ENCODE data around the gene ZSCAN22. TPM values are rescaled to one million over a fixed set of nuclear protein-coding genes. Genes with fewer than 3 reads are reported as not detected.

The ZSCAN22 gene
- total and polyA plus RNA-seq, 2 of the 13 experiments (the other 11 are each of a cell fraction or from before 2014, with no cell fraction given) = 2.5 to 3.5 TPM

DNA sequence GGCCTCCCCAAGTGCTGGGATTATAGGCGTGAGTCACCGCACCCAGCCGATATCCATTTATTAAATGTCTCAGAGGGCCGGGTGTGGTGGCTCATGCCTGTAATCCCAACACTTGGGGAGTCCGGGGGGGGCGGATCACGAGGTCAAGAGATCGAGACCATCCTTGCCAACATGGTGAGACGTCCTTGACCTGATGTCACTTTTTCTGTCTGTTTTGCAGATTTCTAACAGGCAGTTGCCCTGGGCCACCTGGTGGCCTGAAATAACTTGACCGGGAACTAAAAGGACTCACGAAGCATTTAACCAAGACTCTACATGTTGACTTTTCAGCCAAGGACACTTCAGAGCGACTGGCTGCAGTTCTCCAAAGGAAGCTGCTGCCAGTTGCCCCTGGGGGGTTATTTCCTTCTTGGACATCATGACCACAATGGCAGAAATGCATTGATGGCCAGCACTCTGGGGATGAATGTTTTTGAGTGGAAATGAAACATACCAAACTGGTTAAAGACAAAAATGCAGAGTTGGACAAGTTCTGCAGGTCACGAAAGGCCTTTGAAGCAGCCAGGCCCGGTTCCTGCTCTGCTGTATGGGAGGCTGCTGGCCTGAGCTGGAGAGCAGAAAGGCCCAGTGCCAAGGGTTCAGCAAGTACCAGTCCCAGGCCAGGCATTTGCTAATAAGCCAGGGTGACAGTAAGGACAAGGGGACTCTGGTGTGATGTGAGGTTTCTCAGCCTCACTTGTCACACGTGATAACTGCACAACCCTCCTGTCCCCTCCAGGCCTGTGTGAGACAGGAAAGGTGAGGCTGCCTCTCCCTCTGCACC, 45.7 kb downstream of the ZSCAN22 start:
- ATAC-seq (peak; percentile 54), FAIRE-seq (peak; percentile 63), DNase-seq (ENCODE audit: low spot score) (no peak)
- 30% methylated on average over 14 of the region's 15 CpGs for WGBS (ENCODE audit: low lambda C conversion rate)
- H3K27ac ChIP-seq (ENCODE audit: extremely low read length, insufficient read depth, low read length) = no peak overlapping the region
- H3K36me3 ChIP-seq (replicated peaks in 1 of 2; ENCODE audit: control insufficient read depth in 1 of 2, insufficient read depth in 2 of 2, low read length in 2 of 2) = no peaks in the 10 kb centered on the region
- H3K4me1 ChIP-seq (ENCODE audit: insufficient read depth, low read length) = peaks cover 9% of the 10 kb centered on the region
- in situ Hi-C loops (cut with HindIII; ENCODE audit: extremely low pct_ligation_motif_present, low pct_unique_long_range_greater_than_20kb) = no loop called here
- no TSS peak for BruUV-seq (replicated peaks)
- no peaks in the 10 kb centered on the region for H3K9me3 ChIP-seq (ENCODE audit: low read length)
- H2AFZ ChIP-seq (ENCODE audit: low read length) = no peak overlapping the region
- peak overlapping the region; percentile 29; the same call in 1 of the 2 replicates for H3K4me2 ChIP-seq (ENCODE audit: low read depth, low read length)
- no peak overlapping the region for H3K9ac ChIP-seq (ENCODE audit: insufficient read depth, low read depth, low read length)
- no peak overlapping the region for H3K4me3 ChIP-seq (replicated peaks in 1 of 3; ENCODE audit: insufficient read depth in 1 of 3, low read depth in 2 of 3, low read length in 3 of 3)
- H4K20me1 ChIP-seq (ENCODE audit: insufficient read depth, low read length) = no peaks in the 10 kb centered on the region
- H3K27me3 ChIP-seq (ENCODE audit: control insufficient read depth in 1 of 2, insufficient read depth in 2 of 2, low read length in 2 of 2) = no peaks in the 10 kb centered on the region
- intact Hi-C loops (cut with micrococcal nuclease; ENCODE audit: unreplicated experiment) = loop anchor here (2.0 kb wide), 1 partner anchor 46 kb away; the partner anchor contains the start of gene ZSCAN22
- POLR2A ChIA-PET = interaction anchor here (2.0 kb wide), 1 partner anchor 10 kb away, joined by 11 read pairs; the partner anchor contains the start of gene ZNF497
- H3K79me2 ChIP-seq (ENCODE audit: insufficient read depth, low read length) = no peaks in the 10 kb centered on the region
- CTCF ChIA-PET (ENCODE audit: low intra/inter-chr PET ratio, low total read pairs) = interaction anchor here (2.3 kb wide), 1 partner anchor 43 kb away, joined by 11 read pairs; no protein-coding TSS in a partner anchor
- no peak for TF ChIP-seq ZNF614 (CRISPR knock-in tag; IDR thresholded peaks at IDR 0.05; ENCODE audit: borderline replicate concordance)
- TF ChIP-seq NCOA5 (CRISPR knock-in tag; IDR thresholded peaks at IDR 0.05) = no peak
- TF ChIP-seq, protein P1, sequence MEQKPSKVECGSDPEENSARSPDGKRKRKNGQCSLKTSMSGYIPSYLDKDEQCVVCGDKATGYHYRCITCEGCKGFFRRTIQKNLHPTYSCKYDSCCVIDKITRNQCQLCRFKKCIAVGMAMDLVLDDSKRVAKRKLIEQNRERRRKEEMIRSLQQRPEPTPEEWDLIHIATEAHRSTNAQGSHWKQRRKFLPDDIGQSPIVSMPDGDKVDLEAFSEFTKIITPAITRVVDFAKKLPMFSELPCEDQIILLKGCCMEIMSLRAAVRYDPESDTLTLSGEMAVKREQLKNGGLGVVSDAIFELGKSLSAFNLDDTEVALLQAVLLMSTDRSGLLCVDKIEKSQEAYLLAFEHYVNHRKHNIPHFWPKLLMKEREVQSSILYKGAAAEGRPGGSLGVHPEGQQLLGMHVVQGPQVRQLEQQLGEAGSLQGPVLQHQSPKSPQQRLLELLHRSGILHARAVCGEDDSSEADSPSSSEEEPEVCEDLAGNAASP (CRISPR knock-in tag; IDR thresholded peaks at IDR 0.05; ENCODE audit: borderline replicate concordance) = peak; percentile 92; the same call in 1 of the 2 replicates
- peak; percentile 26; the same call in 1 of the 2 replicates for TF ChIP-seq RXRA (CRISPR knock-in tag; IDR thresholded peaks at IDR 0.05)
- no peak for TF ChIP-seq PRPF4 (IDR thresholded peaks at IDR 0.05; ENCODE audit: low read depth, low read length, poor library complexity, severe bottlenecking)
- no peak for TF ChIP-seq SRY (CRISPR knock-in tag; IDR thresholded peaks at IDR 0.05)
- peak; percentile 55; the same call in 1 of the 2 replicates for TF ChIP-seq ZBTB37 (CRISPR knock-in tag; IDR thresholded peaks at IDR 0.05)
- TF ChIP-seq PHF8 (CRISPR knock-in tag; IDR thresholded peaks at IDR 0.05) = no peak
- TF ChIP-seq, protein P2, sequence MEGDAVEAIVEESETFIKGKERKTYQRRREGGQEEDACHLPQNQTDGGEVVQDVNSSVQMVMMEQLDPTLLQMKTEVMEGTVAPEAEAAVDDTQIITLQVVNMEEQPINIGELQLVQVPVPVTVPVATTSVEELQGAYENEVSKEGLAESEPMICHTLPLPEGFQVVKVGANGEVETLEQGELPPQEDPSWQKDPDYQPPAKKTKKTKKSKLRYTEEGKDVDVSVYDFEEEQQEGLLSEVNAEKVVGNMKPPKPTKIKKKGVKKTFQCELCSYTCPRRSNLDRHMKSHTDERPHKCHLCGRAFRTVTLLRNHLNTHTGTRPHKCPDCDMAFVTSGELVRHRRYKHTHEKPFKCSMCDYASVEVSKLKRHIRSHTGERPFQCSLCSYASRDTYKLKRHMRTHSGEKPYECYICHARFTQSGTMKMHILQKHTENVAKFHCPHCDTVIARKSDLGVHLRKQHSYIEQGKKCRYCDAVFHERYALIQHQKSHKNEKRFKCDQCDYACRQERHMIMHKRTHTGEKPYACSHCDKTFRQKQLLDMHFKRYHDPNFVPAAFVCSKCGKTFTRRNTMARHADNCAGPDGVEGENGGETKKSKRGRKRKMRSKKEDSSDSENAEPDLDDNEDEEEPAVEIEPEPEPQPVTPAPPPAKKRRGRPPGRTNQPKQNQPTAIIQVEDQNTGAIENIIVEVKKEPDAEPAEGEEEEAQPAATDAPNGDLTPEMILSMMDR (CRISPR knock-in tag; IDR thresholded peaks at IDR 0.05) = peak; percentile 49
- TF ChIP-seq ZMYM3 (CRISPR knock-in tag; IDR thresholded peaks at IDR 0.05) = 0 out of 2 replicates have a peak, but pooled peaks have one; percentile 14
- peak; percentile 59 for TF ChIP-seq STAG1 (CRISPR knock-in tag; IDR thresholded peaks at IDR 0.05)
- TF ChIP-seq ZNF136 (CRISPR knock-in tag; IDR thresholded peaks at IDR 0.05; ENCODE audit: low read depth) = no peak
- TF ChIP-seq NR2C2 (CRISPR knock-in tag; IDR thresholded peaks at IDR 0.05; ENCODE audit: borderline replicate concordance) = peak; percentile 20; the same call in 1 of the 2 replicates
- TF ChIP-seq RARA (CRISPR knock-in tag; IDR thresholded peaks at IDR 0.05) = peak; percentile 19; the same call in 1 of the 2 replicates
- TF ChIP-seq FOXA1 (IDR thresholded peaks at IDR 0.05) = no peak
- TF ChIP-seq FOXA1 (CRISPR knock-in tag; IDR thresholded peaks at IDR 0.05) = peak; percentile 52
- TF ChIP-seq ZNF780A (CRISPR knock-in tag; IDR thresholded peaks at IDR 0.05) = no peak
- no peak for TF ChIP-seq SMAD9 (CRISPR knock-in tag; IDR thresholded peaks at IDR 0.05)
- TF ChIP-seq KLF11 (CRISPR knock-in tag; IDR thresholded peaks at IDR 0.05) = no peak
- TF ChIP-seq ARHGAP35 (CRISPR knock-in tag; IDR thresholded peaks at IDR 0.05; ENCODE audit: borderline replicate concordance) = no peak
